A549 (cell line): ENCODE measurements around the gene SLC16A7. TPM values are rescaled to one million over a fixed set of nuclear protein-coding genes. Genes with fewer than 3 reads are reported as not detected.

Experiments
- ATAC-seq, 2 experiments: fragments of 200-7000 bp in 1 of 2; fragments of >200 bp in 1 of 2; cut with Nextera tagmentation in 1 of 2; cut with Tn5 transposase in 1 of 2; 3 replicates each; pipeline versions ENCODE4 v1.8.0 to v1.9.1; 2018 to 2020; ENCODE audit warnings: mild to moderate bottlenecking in 1 of 2, moderate library complexity in 1 of 2
- CTCF ChIA-PET: fragments of 300-600 bp; sonication (Branson Sonifier 250); formaldehyde crosslinking; extraction: SDS; loops from one replicate; lab custom pipeline; 2021; ENCODE audit warnings: antibody characterized with exemption, inconsistent platforms; lab: Yijun Ruan, JAX
- POLR2A ChIA-PET: fragments of 350-600 bp; formaldehyde crosslinking; extraction: SDS; loops from one replicate; lab custom pipeline; 2021; ENCODE audit warnings: antibody characterized with exemption, inconsistent platforms; lab: Yijun Ruan, JAX
- DNase-seq, 2 experiments: peaks; one replicate each; pipeline versions ENCODE4 v3.0.0 to v3.0.0-alpha.2; 2011 to 2016; ENCODE audit warnings: low read depth in 1 of 2, low spot score in 1 of 2
- FAIRE-seq: peaks from 2 replicates; lab custom pipeline; 2011; peaks lifted over from hg19 to GRCh38; lab: Jason Lieb, UNC
- H3K27ac ChIP-seq, 2 experiments: fragments of >200 bp; sonication (Bioruptor Twin); formaldehyde crosslinking; 3 replicates each; pipeline ENCODE4 v1.5.1; 2016 to 2017
- H3K4me1 ChIP-seq: fragments of >200 bp; sonication (Bioruptor Twin); formaldehyde crosslinking; 3 replicates; pipeline ENCODE4 v1.6.1; 2016
- H3K4me2 ChIP-seq: fragments of >200 bp; sonication (Bioruptor Twin); formaldehyde crosslinking; 3 replicates; pipeline ENCODE4 v1.6.1; 2016
- H3K4me3 ChIP-seq: fragments of >200 bp; sonication (Bioruptor Twin); formaldehyde crosslinking; 3 replicates; pipeline ENCODE4 v1.5.1; 2016
- H3K9me3 ChIP-seq: fragments of >200 bp; sonication (Bioruptor Twin); formaldehyde crosslinking; 3 replicates; pipeline ENCODE4 v1.6.1; 2016
- CBX2 ChIP-seq: fragments of 200-600 bp; sonication (generic); IDR thresholded peaks from 2 replicates; pipeline ENCODE4 v1.6.1; 2016; ENCODE audit warnings: low read depth, mild to moderate bottlenecking, borderline replicate concordance
- CBX8 ChIP-seq: fragments of 200-600 bp; sonication (generic); IDR thresholded peaks from 2 replicates; pipeline ENCODE4 v1.6.1; 2016
- CEBPB ChIP-seq, 2 experiments: fragments of >200 bp in 1 of 2; sonication (Bioruptor Twin) in 1 of 2; formaldehyde crosslinking in 1 of 2; IDR thresholded peaks; 2 replicates each; pipeline ENCODE4 v1.6.1; 2012 to 2016
- EHF ChIP-seq: fragments of 250-450 bp; sonication (Bioruptor Pico); IDR thresholded peaks from 2 replicates; pipeline ENCODE4 v1.5.0; 2020; ENCODE audit warnings: mild to moderate bottlenecking
- EP300 ChIP-seq, 2 experiments: fragments of >200 bp; sonication (Bioruptor Twin); formaldehyde crosslinking; IDR thresholded peaks; 2 replicates in 1 of 2; 3 replicates in 1 of 2; pipeline ENCODE4 v1.6.1; 2016 to 2017
- ESRRA ChIP-seq: fragments of 150-350 bp; IDR thresholded peaks from 2 replicates; pipeline ENCODE4 v1.6.1; 2014; ENCODE audit warnings: mild to moderate bottlenecking, low read length, borderline replicate concordance
- JUNB ChIP-seq: fragments of >200 bp; sonication (Bioruptor Twin); formaldehyde crosslinking; IDR thresholded peaks from 2 replicates; pipeline ENCODE4 v1.6.1; 2016
- KDM1A ChIP-seq: fragments of 200-600 bp; sonication (generic); IDR thresholded peaks from 2 replicates; pipeline ENCODE4 v1.6.1; 2016; ENCODE audit warnings: low read depth, mild to moderate bottlenecking
- KDM5A ChIP-seq: fragments of 200-600 bp; sonication (generic); IDR thresholded peaks from 2 replicates; pipeline ENCODE4 v1.6.1; 2016; ENCODE audit warnings: antibody characterized with exemption, mild to moderate bottlenecking
- MAZ ChIP-seq: fragments of 150-350 bp; IDR thresholded peaks from 2 replicates; pipeline ENCODE4 v1.6.1; 2014; ENCODE audit warnings: antibody characterized with exemption, low read depth, low read length, borderline replicate concordance
- NFE2L2 ChIP-seq: fragments of 150-350 bp; conservative IDR thresholded peaks from 2 replicates; pipeline ENCODE4 v1.6.1; 2014; ENCODE audit warnings: low read length
- NPAS2 ChIP-seq: fragments of 250-450 bp; sonication (Bioruptor Pico); IDR thresholded peaks from 2 replicates; pipeline ENCODE4 v1.8.0; 2022; ENCODE audit warnings: mild to moderate bottlenecking, moderate library complexity, borderline replicate concordance
- NR3C1 ChIP-seq: fragments of >200 bp; sonication (Bioruptor Twin); formaldehyde crosslinking; IDR thresholded peaks from 3 replicates; pipeline ENCODE4 v1.6.1; 2017
- POLR2A ChIP-seq: IDR thresholded peaks from 2 replicates; pipeline ENCODE4 v1.6.1; 2012; ENCODE audit warnings: mild to moderate bottlenecking, low read length
- RCOR1 ChIP-seq: fragments of 150-350 bp; IDR thresholded peaks from 2 replicates; pipeline ENCODE4 v1.6.1; 2014; ENCODE audit warnings: antibody characterized with exemption, low read length, low read depth
- RFX5 ChIP-seq: fragments of 450-650 bp; IDR thresholded peaks from 2 replicates; pipeline ENCODE4 v1.7.1; 2014; ENCODE audit warnings: antibody characterized with exemption, mild to moderate bottlenecking, moderate library complexity
- WGBS: methylation state at CpG from one replicate; pipeline ENCODE4 v1.1.6; 2017; ENCODE audit errors: missing lambda C conversion rate; 5-methylcytosine and 5-hydroxymethylcytosine counted together
- polyA plus RNA-seq, 4 experiments: library from polyadenylated mRNA; depleted of rRNA in 3 of 4; stranded (reverse); fragments of >200 nt; fragmentation: RNase III in 1 of 4; extraction: RNeasy Plus Mini Kit Qiagen cat#74134 plus additional on column Dnase treatment in 1 of 4; gene quantifications; 2 replicates in 3 of 4; 3 replicates in 1 of 4; pipeline ENCODE4 v1.2.3, GENCODE V29; 2011 to 2017
- TF ChIP-seq, protein P1 (sequence below): fragments of 250-450 bp; sonication (Bioruptor Pico); IDR thresholded peaks from 2 replicates; pipeline ENCODE4 v1.5.0; 2020; ENCODE audit warnings: low read depth, mild to moderate bottlenecking, moderate library complexity
- TF ChIP-seq, protein P2 (sequence below): fragments of >200 bp; sonication (Bioruptor Twin); formaldehyde crosslinking; IDR thresholded peaks from 2 replicates; pipeline ENCODE4 v1.6.1; 2016
- TF ChIP-seq, protein P3 (sequence below): fragments of 450-650 bp; IDR thresholded peaks from 2 replicates; pipeline ENCODE4 v1.6.1; 2014; ENCODE audit warnings: antibody characterized with exemption
- TF ChIP-seq, protein P4 (sequence below): IDR thresholded peaks from 2 replicates; pipeline ENCODE4 v1.6.1; 2012
- TF ChIP-seq, protein P5 (sequence below): fragments of 200-600 bp; sonication (generic); IDR thresholded peaks from 2 replicates; pipeline ENCODE4 v1.6.1; 2016; ENCODE audit warnings: antibody characterized with exemption, mild to moderate bottlenecking, moderate library complexity

SLC16A7 gene
- polyA plus RNA-seq, 2 of the 4 experiments (the other 2 are of a cell fraction) = 0.14 to 0.23 TPM

DNA sequence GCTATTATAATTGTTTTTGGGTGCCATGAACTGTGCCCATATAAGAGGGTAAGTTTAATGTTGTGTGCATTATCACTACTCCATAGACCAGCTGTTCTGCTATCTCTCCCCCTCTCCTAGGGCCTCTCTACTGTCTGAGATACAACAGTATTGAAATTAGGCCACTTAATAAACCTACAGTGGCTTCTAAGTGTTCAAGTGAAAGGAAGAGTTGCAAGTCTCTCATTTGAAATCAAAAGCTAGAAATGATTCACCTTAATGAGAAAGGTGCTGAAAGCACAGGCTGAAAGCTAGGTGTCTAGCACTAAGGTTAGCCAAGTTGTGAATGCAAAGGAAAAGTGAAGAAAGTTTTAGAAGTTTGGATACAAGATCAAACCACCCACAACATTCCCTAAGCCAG, 168.0 kb downstream of the SLC16A7 start:
- no peaks in the 10 kb centered on the region for H3K4me1 ChIP-seq
- FAIRE-seq (no peak), ATAC-seq (no peak), DNase-seq (no peak)
- TF ChIP-seq, protein P1, sequence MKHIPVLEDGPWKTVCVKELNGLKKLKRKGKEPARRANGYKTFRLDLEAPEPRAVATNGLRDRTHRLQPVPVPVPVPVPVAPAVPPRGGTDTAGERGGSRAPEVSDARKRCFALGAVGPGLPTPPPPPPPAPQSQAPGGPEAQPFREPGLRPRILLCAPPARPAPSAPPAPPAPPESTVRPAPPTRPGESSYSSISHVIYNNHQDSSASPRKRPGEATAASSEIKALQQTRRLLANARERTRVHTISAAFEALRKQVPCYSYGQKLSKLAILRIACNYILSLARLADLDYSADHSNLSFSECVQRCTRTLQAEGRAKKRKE = no peak
- no peak for TF ChIP-seq CBX8
- TF ChIP-seq MAZ = no peak
- no peak for TF ChIP-seq RCOR1
- TF ChIP-seq KDM5A = no peak
- no peak for TF ChIP-seq EP300 (IDR thresholded peaks at IDR 0.05)
- no peak for TF ChIP-seq EHF (CRISPR knock-in tag)
- TF ChIP-seq NFE2L2 = no peak
- no peak for TF ChIP-seq CEBPB (IDR thresholded peaks at IDR 0.05)
- no peak for TF ChIP-seq NR3C1
- TF ChIP-seq POLR2A = no peak
- no peak for TF ChIP-seq CBX2
- POLR2A ChIA-PET = no interaction called here
- no peaks in the 10 kb centered on the region for H3K9me3 ChIP-seq
- no peak overlapping the region for H3K4me3 ChIP-seq
- H3K4me2 ChIP-seq = no peak overlapping the region
- CTCF ChIA-PET = interaction anchor here (1.1 kb wide), 1 partner anchor 9 kb away, joined by 3 read pairs; no protein-coding TSS in a partner anchor
- no peak overlapping the region for H3K27ac ChIP-seq

DNA sequence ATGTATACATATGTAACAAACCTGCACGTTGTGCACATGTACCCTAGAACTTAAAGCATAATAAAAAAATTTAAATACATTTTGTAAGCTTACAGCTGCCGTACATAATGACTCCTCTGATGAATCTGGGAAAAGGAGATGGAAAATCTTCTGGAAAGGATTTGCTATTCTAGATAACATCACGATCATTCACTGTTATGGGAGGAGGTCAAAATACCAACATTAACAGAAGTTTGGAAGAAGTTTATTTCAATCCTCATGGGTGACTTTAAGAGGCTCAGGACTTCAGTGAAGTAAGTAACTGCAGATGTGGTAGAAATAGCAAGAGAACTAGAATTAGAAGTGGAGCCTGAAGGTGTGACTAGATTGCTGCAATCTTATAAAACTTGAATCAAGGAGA, 172.2 kb downstream of the SLC16A7 start:
- FAIRE-seq (no peak), DNase-seq (no peak), ATAC-seq (no peak)
- Histone ChIP-seq H3K4me3 (no peak overlapping the region), H3K4me2 (no peak overlapping the region), H3K4me1 (no peaks in the 10 kb centered on the region), H3K27ac (no peak overlapping the region), H3K9me3 (no peaks in the 10 kb centered on the region)
- no peak for TF ChIP-seq NPAS2
- TF ChIP-seq ESRRA = no peak
- TF ChIP-seq, protein P1 = no peak
- TF ChIP-seq JUNB = no peak
- 22% methylated on average over 3 of the region's 3 CpGs for WGBS
- POLR2A ChIA-PET = no interaction called here
- CTCF ChIA-PET = no interaction called here

DNA sequence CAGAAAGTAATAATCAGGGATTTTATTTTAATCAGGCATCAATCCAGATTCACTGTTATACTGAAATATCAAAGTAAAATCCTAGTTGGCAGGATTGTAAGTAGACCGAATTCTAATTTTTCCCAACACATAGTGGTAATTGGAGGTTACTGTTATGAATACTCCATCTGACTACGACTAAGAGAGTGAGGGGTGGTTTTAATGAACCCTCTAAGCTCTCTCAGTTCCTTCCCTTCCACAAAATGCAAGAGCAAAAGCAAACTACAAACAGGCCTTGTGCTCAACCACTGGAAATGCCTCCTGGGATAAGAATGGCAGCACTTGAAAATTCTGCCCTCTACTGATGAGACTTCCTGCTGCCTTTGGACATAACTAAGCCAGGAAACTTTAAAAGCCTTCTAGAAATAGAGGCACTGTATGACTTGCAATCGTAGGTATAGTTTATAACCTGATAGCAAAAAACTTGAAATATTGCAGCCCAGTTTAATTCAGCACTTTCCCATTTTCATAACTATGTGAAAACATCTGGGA, 184.8 kb downstream of the SLC16A7 start:
- no peaks in the 10 kb centered on the region for H3K9me3 ChIP-seq
- H3K4me3 ChIP-seq = no peak overlapping the region
- POLR2A ChIA-PET = no interaction called here
- peak in 1 of 2 experiments; percentile 18 for DNase-seq
- no peak overlapping the region for H3K4me2 ChIP-seq
- WGBS = 39% methylated on average over 3 of the region's 3 CpGs
- no peak for TF ChIP-seq RCOR1
- no peak for TF ChIP-seq KDM1A
- TF ChIP-seq, protein P2, sequence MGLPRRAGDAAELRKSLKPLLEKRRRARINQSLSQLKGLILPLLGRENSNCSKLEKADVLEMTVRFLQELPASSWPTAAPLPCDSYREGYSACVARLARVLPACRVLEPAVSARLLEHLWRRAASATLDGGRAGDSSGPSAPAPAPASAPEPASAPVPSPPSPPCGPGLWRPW = no peak
- TF ChIP-seq, protein P3, sequence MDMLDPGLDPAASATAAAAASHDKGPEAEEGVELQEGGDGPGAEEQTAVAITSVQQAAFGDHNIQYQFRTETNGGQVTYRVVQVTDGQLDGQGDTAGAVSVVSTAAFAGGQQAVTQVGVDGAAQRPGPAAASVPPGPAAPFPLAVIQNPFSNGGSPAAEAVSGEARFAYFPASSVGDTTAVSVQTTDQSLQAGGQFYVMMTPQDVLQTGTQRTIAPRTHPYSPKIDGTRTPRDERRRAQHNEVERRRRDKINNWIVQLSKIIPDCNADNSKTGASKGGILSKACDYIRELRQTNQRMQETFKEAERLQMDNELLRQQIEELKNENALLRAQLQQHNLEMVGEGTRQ = no peak
- no peak for TF ChIP-seq RFX5
- TF ChIP-seq, protein P4, sequence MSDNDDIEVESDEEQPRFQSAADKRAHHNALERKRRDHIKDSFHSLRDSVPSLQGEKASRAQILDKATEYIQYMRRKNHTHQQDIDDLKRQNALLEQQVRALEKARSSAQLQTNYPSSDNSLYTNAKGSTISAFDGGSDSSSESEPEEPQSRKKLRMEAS = no peak
- TF ChIP-seq, protein P5, sequence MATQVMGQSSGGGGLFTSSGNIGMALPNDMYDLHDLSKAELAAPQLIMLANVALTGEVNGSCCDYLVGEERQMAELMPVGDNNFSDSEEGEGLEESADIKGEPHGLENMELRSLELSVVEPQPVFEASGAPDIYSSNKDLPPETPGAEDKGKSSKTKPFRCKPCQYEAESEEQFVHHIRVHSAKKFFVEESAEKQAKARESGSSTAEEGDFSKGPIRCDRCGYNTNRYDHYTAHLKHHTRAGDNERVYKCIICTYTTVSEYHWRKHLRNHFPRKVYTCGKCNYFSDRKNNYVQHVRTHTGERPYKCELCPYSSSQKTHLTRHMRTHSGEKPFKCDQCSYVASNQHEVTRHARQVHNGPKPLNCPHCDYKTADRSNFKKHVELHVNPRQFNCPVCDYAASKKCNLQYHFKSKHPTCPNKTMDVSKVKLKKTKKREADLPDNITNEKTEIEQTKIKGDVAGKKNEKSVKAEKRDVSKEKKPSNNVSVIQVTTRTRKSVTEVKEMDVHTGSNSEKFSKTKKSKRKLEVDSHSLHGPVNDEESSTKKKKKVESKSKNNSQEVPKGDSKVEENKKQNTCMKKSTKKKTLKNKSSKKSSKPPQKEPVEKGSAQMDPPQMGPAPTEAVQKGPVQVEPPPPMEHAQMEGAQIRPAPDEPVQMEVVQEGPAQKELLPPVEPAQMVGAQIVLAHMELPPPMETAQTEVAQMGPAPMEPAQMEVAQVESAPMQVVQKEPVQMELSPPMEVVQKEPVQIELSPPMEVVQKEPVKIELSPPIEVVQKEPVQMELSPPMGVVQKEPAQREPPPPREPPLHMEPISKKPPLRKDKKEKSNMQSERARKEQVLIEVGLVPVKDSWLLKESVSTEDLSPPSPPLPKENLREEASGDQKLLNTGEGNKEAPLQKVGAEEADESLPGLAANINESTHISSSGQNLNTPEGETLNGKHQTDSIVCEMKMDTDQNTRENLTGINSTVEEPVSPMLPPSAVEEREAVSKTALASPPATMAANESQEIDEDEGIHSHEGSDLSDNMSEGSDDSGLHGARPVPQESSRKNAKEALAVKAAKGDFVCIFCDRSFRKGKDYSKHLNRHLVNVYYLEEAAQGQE = no peak
- TF ChIP-seq, all 56 proteins: peak for 0
- CTCF ChIA-PET = no interaction called here
- ATAC-seq (no peak), FAIRE-seq (no peak)
- Histone ChIP-seq H3K27ac (no peak overlapping the region), H3K4me1 (no peaks in the 10 kb centered on the region)
